GM19455 (cell line): Measurements from ENCODE around the gene PIK3R3.

Source experiments
- ATAC-seq: cut with Tn5 transposase; IDR thresholded peaks from one replicate; pipeline ENCODE4 v1.9.1; 2021; ENCODE audit not compliant: unreplicated experiment

Gene PIK3R3

GRCh38 chr1:45998020-45998617 lies 134.3 kb downstream of the PIK3R3 start:
- no peak for ATAC-seq

- ATAC-seq: no peak
These were observed 137.1 kb downstream of the PIK3R3 start for GRCh38 chr1:45995298-45995697.

- ATAC-seq: no peak
These were observed 138.0 kb downstream of the PIK3R3 start for GRCh38 chr1:45994423-45994822.
